GM18517 (cell line): ENCODE measurements around the gene NLRP6.
"Not testable (repeated sequence)": the region's sequence is repeated elsewhere in the genome, so short reads cannot be mapped to it uniquely, and the experiment has no call there.

ENCODE experiments used
- ATAC-seq: cut with Tn5 transposase; IDR thresholded peaks from one replicate; pipeline ENCODE4 v1.9.1; 2021; ENCODE audit warnings: mild to moderate bottlenecking, moderate library complexity; ENCODE audit not compliant: unreplicated experiment

The NLRP6 gene

DNA sequence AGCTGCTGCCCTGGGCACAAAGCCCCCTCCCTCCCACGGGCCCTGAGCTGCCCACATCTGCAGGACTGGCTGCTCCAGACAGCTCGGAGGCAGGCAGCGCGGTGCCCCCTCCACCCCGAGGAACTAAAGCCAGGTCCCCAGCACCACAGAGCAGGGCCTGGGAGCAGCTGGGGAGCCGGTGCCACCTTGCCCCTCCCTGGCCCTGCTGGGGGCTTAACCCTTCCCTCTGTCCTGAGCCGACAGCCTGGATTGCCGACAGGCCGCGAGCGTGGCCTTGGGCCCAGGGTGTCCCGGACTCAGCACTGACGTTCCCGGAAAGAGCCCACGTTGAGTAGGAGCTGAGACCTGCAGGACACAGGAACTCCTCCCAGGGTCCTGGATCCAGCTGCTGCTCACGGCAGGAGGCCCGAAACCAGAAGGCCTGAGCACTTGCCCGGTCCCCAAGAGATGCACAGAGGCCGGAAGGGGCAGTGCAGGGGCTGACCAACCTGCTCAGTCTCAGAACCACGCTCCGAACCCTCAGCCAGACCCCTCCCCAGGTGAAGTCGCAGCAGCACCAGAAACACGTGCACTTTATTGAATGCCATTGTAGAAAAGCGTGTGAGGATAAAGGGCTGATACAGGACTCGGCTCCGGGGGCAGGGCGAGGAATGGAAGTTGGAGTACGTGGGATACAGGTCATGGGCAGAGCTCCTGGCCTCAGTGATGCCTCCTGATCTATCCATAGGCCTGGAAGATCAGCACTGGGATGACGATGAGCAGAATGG, 41.1 kb downstream of the NLRP6 start:
- not testable (repeated sequence) for ATAC-seq

DNA sequence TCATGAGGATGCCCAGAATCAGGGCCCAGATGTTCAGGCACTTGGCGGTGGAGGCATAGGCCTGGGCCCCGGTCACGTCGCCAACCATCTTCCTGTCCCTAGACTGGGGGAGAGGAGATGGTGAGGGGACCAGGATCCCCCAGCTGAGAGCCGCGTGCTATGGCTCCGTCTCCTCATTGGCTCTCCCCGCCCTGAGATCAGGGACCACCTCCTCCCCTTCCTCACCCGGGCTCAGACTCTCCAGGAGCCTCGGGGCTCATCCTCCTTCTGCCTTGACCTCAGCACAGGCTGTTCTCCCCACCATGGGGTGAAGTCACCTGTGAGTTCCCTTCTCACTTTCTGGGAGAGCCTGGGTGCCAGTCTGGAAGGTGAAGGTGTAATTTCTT, 41.7 kb downstream of the NLRP6 start:
- ATAC-seq, result not testable (repeated sequence)

DNA sequence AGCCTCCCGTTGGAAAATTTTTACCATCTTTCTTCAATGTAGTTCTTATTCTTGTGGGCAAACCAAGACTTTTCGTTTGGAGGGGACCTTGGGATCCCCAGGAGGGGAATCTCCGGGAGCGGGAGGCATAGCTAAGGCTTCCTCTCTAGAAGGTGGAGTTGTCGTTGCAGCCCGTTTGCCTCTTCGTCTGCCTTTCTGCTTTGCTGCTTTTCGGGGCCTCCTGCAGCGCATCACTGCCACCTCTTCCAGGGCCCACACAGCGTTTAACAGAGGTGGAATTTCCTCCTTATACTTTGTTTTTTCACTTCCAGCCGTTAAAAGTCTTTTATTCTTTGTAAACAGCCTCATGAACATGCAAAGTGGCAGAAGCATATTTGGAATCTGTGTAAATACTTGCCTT, 45.9 kb downstream of the NLRP6 start:
- no peak for ATAC-seq

DNA sequence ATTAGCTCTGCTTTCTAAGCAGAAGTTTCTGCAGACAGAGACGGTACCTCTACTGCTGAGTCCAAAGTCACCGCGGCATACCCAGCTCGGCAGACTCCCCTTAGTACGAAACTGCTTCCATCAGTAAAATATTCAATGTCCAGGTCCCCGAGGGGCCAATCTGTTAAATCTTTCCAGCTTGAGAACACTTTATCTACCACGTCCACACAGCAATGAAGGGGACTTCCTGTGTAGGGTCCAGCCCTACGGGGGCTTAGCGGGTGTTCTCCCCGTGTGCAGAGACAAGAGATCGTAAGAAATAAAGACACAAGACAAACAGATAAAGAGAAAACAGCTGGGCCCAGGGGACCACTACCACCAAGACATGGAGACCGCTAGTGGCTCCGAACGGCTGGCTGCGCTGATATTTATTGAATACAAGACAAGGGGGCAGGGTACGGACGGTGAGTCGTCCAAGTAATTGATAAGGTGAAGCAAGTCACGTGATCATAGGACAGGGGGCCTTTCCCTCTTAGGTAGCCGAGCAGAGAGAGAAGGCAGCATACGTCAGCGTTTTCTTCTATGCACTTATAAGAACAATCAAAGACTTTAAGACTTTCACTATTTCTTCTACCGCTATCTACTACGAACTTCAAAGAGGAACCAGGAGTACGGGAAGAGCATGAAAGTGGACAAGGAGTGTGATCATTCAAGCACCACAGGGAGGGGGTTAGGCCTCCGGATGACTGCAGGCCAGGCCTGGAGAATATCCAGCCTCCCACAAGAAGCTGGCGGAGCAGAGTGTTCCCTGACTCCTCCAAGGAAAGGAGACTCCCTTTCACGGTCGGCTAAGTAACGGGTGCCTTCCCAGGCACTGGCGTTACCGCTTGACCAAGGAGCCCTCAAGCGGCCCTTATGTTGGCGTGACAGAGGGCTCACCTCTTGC, 46.6 kb downstream of the NLRP6 start:
- ATAC-seq, result not testable (repeated sequence)

DNA sequence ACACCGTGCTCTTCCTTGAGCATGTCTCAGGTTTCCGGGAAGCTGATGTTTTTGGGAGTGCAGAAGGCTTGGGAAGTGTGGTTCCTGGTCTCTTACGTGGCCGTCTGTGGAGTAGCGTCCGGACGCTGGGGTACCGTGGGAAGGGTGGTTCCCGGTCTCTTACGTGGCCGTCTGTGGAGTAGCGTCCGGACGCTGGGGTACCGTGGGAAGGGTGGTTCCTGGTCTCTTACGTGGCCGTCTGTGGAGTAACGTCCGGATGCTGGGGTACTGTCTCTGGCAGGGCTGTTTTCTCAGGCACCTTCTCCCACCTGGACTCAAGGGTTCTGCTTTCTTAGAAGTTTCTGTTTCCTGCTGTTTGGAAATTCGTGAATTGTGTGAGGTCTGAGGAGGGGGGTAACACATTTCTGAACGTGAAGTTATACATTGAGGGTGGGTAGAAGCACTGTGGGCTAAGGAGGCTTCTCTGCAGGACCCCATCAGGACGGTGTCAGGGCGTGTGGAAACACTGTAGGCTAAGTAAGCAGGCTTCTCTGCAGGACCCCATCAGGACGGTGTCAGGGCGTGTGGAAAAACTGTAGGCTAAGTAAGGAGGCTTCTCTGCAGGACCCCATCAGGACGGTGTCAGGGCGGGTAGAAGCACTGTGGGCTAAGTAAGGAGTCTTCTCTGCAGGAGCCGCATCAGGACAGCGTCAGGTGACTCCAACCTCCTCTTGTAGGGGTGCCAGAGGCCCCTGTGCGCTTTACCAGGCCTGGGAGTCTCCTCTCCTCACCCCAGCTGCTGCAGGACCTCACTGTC, 47.8 kb downstream of the NLRP6 start:
- no peak for ATAC-seq

DNA sequence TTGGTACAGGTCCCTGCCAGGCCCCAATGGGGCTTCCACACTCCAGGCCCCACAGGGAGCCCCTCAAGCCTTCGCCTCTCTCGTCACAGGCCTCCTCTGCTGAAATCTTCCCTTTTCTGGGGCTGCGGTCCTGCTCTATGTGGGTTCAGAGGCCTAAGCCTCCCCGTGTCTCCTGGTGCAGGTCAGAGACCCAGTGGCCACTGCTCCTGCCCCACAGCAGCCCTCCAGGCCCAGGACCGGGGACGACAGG, 48.3 kb downstream of the NLRP6 start:
- ATAC-seq, result no peak

DNA sequence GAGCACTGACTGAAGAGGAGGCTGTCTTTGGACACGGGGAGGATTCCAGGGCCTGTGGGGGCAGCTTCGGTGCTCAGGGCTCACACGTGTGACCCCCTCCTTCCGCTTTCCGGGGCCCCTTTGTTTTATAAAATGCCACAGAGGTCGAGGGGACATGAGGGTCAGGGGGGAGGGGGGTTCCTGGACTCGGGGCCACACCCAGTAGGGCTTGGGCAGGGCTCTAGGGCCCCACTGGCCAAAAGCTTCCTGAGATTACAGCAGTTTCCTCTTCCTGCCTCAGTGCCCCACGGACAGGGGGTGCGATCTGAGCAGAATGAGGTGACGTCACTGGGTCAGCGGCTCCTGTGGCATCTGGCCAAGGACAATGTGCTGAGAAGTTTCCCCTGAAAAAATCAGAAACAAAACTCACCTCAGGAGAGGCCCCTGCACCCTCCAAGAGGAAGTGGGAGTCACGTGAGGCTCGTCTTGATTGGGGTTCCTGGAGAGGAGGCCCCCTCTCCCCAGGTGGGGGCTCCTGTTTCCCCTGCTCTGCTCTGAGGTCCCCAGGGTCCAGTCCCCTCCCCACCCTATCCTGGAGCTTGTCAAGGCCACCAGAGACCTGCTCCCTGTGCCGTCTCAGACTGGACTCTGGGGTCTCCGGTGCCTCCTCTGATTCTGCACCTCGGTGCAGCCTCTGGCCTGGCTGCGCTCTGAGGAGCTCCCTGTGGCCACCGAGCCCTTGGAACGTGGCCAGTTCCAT, 48.8 kb downstream of the NLRP6 start:
- ATAC-seq, result no peak

DNA sequence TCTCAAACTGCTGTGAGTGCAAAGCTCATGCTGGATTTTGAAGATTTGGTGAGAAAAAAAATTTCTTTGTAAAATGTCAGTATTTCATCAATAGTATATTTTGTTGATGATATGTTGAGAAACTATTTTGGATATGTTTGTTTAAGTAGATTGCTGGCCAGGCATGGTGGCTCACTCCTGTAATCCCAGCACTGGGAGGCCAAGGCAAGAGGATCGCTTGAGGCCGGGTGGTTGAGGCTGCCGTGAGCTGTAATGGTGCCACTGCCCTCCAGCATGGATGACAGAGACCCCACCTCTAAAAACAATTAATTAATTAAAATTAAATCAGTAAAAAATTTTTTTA, 49.3 kb downstream of the NLRP6 start:
- no peak for ATAC-seq

DNA sequence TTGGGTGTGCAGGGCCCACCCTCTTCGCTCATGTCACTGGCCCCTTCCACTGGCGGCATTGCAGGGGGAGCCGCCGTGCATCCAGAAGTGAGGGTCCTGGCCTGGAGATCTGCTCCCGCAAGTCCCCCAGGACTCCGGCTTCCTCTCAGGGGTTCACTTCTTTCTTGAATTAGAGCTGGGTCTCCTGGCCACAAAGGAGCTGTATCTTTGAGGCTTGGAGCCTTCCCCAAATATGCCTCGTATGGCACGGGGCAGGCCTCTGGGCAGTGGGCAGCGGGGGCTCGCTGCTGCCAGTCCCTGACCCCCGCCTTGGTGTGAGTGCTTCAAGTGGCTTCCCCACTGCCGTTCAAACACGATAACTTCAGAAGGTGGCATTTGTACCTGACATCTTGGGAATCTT, 49.8 kb downstream of the NLRP6 start:
- ATAC-seq, result no peak

DNA sequence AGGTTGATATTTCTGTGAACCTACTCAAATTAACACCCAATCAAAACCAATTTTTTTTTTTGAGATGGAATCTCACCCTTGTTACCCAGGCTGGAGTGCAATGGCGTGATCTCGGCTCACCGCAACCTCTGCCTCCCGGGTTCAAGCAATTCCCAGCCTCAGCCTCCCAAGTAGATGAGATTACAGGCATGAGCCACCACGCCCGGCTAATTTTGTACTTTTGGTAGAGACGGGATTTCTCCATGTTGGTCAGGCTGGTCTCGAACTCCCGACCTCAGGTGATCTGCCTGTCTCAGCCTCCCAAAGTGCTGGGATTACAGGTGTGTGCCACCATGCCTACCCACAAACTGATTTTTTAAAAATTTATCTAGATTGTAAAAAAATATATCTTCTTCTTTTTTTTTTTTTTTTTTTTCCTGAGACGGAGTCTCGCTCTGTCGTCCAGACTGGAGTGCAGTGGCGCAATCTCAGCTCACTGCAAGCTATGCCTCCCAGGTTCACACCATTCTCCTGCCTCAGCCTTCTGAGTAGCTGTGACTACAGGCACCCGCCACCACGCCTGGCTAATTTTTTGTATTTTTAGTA, 50.4 kb downstream of the NLRP6 start:
- ATAC-seq, result not testable (repeated sequence)

DNA sequence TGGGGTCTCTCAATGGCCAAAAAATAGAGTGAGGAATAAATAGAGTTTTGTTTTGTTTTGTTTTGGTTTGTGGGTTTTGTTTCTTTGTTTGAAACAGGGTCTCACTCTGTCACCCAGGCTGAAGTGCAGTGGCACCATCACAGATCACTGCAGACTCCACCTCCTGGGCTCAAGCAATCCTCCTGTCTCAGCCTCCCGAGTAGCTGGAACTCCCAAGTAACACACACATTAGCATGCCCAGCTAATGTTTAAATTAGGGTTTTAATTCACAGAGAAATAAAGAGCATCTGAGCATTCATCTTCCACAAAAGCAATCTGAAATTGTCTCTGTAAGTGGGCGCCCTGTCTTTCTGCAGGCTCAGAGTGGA, 51.7 kb downstream of the NLRP6 start:
- no peak for ATAC-seq

DNA sequence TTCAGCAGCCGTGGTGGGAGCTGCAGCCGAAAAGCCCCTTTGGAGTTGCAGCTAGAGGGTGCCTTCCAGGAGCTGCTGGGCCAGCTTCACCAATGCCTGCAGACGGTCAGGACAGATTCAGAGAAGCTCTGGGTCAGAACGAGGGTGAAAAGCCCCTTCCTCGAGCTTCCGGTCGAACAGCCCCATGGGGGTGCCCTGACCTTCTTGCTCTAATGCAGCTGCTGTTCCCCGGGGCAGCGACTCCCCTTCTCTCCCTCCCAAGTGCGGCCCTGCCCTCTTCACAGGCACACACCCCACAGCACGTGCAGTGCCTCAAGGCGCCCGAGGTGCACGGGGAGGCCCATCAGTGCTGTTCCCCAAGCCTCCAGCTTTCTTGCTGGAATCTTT, 52.1 kb downstream of the NLRP6 start:
- ATAC-seq, result no peak

DNA sequence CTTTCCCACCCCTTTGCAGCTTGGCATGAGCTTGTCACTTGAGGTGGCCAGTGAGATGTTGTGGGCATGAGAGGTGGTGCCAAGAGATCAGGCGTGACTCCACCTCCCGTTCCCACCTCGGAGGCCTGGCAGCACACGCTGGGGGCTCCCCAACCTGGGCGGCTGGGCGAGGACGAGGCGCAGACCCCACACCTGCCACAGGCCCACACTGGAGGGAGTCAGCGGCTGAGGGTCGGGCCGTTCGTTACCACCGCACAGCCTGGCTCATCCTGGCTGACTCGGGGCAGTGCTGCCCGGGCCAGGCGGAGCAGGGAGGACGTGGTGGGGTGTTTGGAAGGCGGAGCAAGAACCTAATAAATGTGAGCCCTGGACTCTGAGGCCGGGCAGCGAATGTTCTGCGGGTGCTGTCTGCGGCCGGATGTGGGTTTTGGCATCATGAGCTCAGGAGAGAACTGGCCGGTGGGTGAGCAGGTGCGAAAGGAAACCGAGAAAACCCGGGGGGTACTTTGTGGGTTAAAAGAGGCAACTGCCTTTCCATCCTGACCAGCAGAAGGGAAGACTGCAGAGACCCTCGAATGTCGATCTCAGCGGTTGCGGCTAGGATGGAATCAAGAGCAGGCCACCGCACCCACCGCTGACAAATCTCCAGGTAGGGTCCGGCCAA, 52.6 kb downstream of the NLRP6 start:
- no peak for ATAC-seq

DNA sequence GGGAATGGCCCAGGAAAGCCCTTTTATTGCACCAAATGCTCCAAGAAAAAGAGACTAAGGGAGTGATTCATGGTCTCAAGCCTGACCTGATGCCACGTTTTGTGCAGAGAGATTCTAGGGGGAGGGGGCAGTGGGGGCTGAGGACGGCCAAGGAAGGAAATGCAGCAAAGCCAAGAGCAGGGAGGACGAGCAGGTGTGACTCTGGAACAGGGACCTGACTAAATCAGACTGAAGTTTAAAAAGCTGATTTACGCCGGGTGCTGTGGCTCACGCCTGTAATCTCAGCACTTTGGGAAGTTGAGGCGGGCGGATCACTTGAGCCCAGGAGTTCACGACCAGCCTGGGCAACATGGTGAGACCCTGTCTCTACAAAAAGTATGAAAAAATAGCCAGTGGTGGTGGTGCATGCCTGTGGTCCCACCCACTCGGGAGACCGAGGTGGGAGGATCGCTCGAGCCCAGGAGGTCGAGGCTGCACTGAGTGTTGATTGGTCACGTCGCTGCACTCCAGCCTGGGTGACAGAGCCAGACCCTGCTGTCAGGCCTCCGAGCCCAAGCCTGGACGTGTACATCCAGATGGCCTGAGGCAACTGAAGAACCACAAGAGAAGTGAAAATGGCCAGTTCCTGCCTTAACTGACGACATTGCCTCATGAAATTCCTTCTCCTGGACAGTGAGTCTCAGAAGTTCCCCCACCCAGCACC, 53.3 kb downstream of the NLRP6 start:
- no peak for ATAC-seq

DNA sequence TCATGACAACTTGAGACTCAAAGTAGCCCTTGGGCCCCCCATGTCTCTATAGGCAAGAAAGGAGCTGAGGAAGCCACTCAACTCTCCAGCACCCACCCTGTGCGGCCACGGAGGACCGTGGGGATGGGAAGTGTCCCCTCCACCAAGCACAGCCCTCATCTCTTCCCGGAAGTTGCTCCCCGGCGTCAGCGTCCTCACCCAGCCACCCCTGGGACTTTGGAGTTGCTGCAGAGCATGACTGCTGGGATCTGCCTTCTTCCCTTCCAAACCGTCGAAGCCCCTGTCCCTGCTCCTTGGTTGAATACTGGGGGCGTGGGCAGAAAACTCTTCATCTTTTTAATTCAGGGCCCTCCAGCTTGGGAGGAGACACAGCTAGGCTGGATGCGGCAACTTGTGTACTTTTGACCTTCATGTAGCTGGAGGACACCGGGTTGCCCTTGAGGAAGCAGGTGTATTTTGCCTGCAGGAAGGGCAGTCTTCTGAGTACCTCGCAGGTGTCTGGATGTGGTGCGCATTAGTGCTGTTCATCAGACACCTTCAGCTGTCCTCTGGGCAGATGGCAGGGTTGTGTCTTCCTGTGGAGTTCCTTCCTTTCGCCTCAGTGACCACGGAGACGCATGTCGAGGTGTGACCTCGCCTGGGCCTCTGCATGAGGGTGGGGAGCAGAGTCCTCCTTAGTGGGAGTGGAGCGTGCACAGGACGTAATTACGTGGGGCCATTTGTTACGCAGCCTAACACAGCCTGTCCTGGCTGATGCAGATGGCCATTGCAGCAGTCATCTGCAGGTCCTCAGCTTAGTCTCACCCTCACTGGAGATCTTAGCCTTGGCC, 54.7 kb downstream of the NLRP6 start:
- ATAC-seq, result no peak

DNA sequence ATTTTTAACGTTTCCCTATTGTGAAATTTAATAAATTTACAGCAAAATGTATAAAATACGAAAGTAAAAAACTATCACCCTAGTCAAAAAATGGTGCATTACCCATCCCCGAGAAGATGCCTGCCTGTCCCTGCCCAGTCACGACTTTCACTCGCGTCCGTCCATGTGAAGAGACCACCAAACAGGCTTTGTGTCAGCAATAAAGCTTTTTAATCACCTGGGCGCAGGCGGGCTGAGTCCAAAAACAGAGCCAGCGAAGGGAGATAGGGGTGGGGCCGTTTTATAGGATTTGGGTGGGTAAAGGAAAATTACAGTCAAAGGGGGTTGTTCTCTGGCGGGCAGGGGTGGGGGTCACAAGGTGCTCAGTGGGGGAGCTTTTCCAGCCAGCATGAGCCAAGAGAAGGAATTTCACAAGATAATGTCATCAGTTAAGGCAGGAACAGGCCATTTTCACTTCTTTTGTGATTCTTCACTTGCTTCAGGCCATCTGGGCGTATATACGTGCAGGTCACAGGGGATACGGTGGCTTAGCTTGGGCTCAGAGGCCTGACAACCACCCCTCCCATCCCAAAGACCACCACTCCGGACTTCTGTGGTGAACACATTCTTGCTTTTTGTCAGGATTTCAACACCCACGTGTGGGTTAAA, 55.5 kb downstream of the NLRP6 start:
- ATAC-seq, result not testable (repeated sequence)

DNA sequence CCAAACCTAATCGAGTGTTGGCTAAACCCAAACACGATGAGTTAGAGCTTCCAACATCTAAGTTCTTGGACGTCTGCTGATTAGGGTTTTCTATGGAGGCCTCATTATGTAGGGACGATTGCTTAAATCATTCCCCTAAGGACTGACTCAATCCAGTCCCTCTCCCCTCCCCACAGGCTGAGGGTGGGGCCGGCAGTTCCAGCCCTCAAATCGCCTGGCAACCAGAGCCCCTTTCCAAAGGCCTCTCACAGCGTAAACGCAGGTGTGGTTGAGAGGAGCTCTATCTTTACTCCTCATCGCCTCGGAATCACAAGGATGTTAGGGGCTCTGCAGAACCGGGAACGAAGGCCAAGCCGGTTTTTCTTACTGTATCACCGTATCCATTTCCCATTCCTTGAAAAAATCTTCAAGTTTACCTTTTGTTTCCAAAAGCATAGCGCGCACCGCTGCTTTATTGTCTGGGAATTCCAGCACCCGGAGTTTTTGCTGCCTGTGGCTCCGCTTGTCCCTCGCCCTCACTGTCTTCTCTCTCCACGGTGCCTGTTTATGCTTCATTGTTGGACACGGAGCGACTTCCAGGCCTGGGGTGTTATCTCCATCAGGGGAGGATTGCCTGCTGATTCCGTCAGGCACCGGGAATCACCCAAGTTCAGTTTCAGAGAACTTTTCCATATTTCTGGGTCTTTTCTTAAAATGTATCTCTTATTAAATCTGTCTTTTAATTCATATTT, 56.2 kb downstream of the NLRP6 start:
- no peak for ATAC-seq
